ENCODE data around the gene LRRC47.

DNA sequence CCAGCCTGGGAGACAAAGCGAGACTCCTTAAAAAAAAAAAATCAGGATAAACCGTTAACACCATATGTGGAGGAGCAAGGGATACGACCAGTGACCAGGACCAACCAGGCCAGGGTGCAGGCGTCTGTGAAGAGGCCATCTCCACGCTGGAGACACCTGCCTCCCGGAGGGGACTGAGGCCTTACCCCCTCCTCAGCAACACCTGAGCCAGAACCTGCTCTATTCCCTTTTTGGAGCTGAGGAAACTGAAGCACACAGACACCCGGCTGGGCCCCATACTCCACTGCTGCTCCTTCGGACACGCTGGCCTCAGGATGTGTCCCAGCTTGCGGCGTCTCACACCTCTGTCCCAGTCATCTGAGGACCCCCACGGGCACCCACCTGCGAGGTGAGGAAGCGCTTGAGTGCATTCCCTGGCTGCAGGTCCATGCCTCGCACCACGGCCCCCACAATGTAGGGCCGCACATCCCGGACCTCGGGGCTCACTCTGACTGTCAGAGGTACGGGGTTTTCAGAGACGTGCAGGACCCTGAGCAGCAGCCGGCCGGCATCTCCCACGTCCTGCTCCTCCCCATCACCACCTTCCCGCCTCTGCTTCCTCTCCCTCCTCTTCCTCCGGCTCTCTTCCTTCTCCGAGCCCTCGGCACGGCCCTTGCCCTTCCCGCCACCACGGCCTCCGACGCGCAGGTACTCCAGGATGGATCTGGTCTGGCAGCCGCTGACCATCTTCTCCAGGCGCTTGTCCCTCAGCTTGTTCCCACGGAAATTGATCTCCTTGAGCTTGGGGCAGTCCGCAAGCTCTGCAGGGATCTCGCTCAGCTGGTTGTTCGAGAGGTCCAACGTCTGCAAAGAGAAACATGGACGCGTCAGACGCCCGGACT lies 9.6 kb downstream of the LRRC47 start:
- TF ChIP-seq POLR2AphosphoS5 (IDR thresholded peaks at IDR 0.05) = no peak
- TF ChIP-seq, protein P1, sequence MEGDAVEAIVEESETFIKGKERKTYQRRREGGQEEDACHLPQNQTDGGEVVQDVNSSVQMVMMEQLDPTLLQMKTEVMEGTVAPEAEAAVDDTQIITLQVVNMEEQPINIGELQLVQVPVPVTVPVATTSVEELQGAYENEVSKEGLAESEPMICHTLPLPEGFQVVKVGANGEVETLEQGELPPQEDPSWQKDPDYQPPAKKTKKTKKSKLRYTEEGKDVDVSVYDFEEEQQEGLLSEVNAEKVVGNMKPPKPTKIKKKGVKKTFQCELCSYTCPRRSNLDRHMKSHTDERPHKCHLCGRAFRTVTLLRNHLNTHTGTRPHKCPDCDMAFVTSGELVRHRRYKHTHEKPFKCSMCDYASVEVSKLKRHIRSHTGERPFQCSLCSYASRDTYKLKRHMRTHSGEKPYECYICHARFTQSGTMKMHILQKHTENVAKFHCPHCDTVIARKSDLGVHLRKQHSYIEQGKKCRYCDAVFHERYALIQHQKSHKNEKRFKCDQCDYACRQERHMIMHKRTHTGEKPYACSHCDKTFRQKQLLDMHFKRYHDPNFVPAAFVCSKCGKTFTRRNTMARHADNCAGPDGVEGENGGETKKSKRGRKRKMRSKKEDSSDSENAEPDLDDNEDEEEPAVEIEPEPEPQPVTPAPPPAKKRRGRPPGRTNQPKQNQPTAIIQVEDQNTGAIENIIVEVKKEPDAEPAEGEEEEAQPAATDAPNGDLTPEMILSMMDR (IDR thresholded peaks at IDR 0.05) = no peak
